CD4-positive, CD25-positive, alpha-beta regulatory T cell (primary cell): ENCODE measurements around the gene NRN1L. TPM values are rescaled to one million over a fixed set of nuclear protein-coding genes. Genes with fewer than 3 reads are reported as not detected.

ENCODE experiments used
- ATAC-seq, 2 donors: fragments of 150-1000 bp; cut with Tn5 transposase; one replicate each; pipeline ENCODE4 v1.10.0; 2021; ENCODE audit warnings: low read depth in 2 of 2, moderate number of reproducible peaks in 2 of 2, moderate library complexity in 1 of 2
- DNase-seq, 3 donors: peaks; one replicate each; pipeline versions ENCODE4 v3.0.0 to v3.0.0-alpha.2; 2012 to 2022; ENCODE audit warnings: mixed read lengths in 1 of 3
- H3K27ac ChIP-seq: one replicate; pipeline ENCODE4 v1.7.0; 2013; ENCODE audit warnings: mild to moderate bottlenecking, low read length; ENCODE audit not compliant: insufficient read depth, poor library complexity, severe bottlenecking
- H3K27me3 ChIP-seq: one replicate; pipeline ENCODE4 v1.7.0; 2013; ENCODE audit warnings: low read length; ENCODE audit not compliant: control insufficient read depth, insufficient read depth
- H3K36me3 ChIP-seq: one replicate; pipeline ENCODE4 v1.7.0; 2013; ENCODE audit warnings: mild to moderate bottlenecking, low read length, moderate library complexity; ENCODE audit not compliant: control insufficient read depth, insufficient read depth
- H3K4me1 ChIP-seq: 2 replicates; pipeline ENCODE4 v1.7.0; 2013; ENCODE audit warnings: mild to moderate bottlenecking, low read length; ENCODE audit not compliant: insufficient read depth, control insufficient read depth, poor library complexity, severe bottlenecking
- H3K4me3 ChIP-seq: one replicate; pipeline ENCODE4 v1.7.0; 2013; ENCODE audit warnings: low read depth, mild to moderate bottlenecking, low read length, moderate library complexity
- H3K9me3 ChIP-seq, 2 experiments: 1 replicate in 1 of 2; 2 replicates in 1 of 2; pipeline ENCODE4 v1.7.0; 2013; ENCODE audit warnings: low read length in 2 of 2, mild to moderate bottlenecking in 1 of 2, moderate library complexity in 1 of 2; ENCODE audit not compliant: control insufficient read depth in 2 of 2
- H3K27ac Mint-ChIP-seq, 3 donors: one replicate each; pipeline ENCODE4 v1.8.0; 2020 to 2022; ENCODE audit warnings: mild to moderate bottlenecking in 3 of 3, mixed read lengths in 3 of 3, moderate library complexity in 2 of 3
- H3K27me3 Mint-ChIP-seq: one replicate; pipeline ENCODE4 v1.8.0; 2022; ENCODE audit warnings: mild to moderate bottlenecking, mixed read lengths
- H3K36me3 Mint-ChIP-seq: one replicate; pipeline ENCODE4 v1.8.0; 2020; ENCODE audit warnings: mixed read lengths
- H3K4me1 Mint-ChIP-seq, 4 donors: one replicate each; pipeline ENCODE4 v1.8.0; 2020 to 2022; ENCODE audit warnings: mixed read lengths in 4 of 4, mild to moderate bottlenecking in 1 of 4
- H3K4me3 Mint-ChIP-seq, 4 donors: one replicate each; pipeline ENCODE4 v1.8.0; 2020 to 2022; ENCODE audit warnings: mild to moderate bottlenecking in 4 of 4, mixed read lengths in 4 of 4, moderate library complexity in 3 of 4
- H3K9me3 Mint-ChIP-seq, 7 donors: one replicate each; pipeline ENCODE4 v1.8.0; 2020 to 2022; ENCODE audit warnings: mixed read lengths in 7 of 7, mild to moderate bottlenecking in 3 of 7, moderate library complexity in 2 of 7
- polyA plus RNA-seq, 4 donors: library from polyadenylated mRNA; unstranded; fragments of 300-500 nt; fragmentation: Illumina TruSeq; gene quantifications; one replicate each; pipeline ENCODE4 v1.2.3, GENCODE V29; 2021
- total RNA-seq: library from RNA; stranded (reverse); gene quantifications from one replicate; pipeline ENCODE4 v1.2.3, GENCODE V29; 2022

The NRN1L gene
- total and polyA plus RNA-seq, 5 donors from 2014 or later: 0.37 to 2.7 (median 0.65) TPM; not detected in 2

DNA sequence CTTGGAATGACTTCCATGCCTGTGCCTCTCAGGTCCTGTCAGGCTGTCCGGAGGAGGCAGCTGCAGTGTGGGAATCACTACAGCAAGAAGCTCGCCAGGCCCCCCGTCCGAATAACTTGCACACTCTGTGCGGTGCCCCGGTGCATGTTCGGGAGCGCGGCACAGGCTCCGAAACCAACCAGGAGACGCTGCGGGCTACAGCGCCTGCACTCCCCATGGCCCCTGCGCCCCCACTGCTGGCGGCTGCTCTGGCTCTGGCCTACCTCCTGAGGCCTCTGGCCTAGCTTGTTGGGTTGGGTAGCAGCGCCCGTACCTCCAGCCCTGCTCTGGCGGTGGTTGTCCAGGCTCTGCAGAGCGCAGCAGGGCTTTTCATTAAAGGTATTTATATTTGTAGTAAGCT, 1.3 kb downstream of the NRN1L start:
- no peaks in the 10 kb centered on the region for H3K4me1 ChIP-seq
- H3K27ac ChIP-seq: no peak overlapping the region
- ATAC-seq (no peak), DNase-seq (no peak)
- H3K36me3 ChIP-seq: peaks cover 32% of the 10 kb centered on the region
- H3K9me3 ChIP-seq: no peaks in the 10 kb centered on the region
- no peak overlapping the region for H3K4me3 Mint-ChIP-seq
- H3K27ac Mint-ChIP-seq: no peak overlapping the region
- no peaks in the 10 kb centered on the region for H3K27me3 Mint-ChIP-seq
- peaks cover 19% of the 10 kb centered on the region for H3K36me3 Mint-ChIP-seq
- H3K4me3 ChIP-seq: no peak overlapping the region
- H3K9me3 Mint-ChIP-seq: no peaks in the 10 kb centered on the region
- H3K4me1 Mint-ChIP-seq: no peaks in the 10 kb centered on the region
- no peaks in the 10 kb centered on the region for H3K27me3 ChIP-seq

DNA sequence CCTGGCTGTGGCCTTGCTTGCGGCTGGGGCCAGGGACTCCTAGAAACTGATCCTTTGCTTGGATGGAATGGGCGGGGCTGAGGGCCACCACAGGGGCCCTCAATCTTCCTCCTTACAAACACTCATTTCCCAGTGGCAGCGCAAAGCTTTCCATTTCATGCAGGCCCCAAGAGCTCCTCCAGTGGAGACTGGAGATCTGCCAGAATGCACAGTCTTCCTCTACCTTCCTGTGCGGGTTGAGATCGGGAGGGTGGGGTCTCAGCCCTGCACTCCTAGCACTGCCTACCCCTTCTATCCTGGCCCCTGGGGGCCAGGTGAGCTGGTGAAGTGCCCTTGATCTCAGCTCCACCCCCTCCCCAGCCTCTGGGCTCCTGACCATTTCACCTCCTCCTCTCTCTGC, 1.7 kb downstream of the NRN1L start:
- no peak overlapping the region for H3K27ac ChIP-seq
- no peaks in the 10 kb centered on the region for H3K4me1 ChIP-seq
- Mint-ChIP-seq H3K9me3 (no peaks in the 10 kb centered on the region), H3K27ac (peak overlapping the region in 2 of 3 donors; percentile 25 to 61), H3K4me3 (peak overlapping the region in 1 of 4 donors; percentile 54), H3K27me3 (no peaks in the 10 kb centered on the region), H3K36me3 (peaks cover 19% of the 10 kb centered on the region), H3K4me1 (no peaks in the 10 kb centered on the region)
- peaks cover 28% of the 10 kb centered on the region for H3K36me3 ChIP-seq
- DNase-seq (no peak), ATAC-seq (no peak)
- H3K27me3 ChIP-seq: no peaks in the 10 kb centered on the region
- no peak overlapping the region for H3K4me3 ChIP-seq
- no peaks in the 10 kb centered on the region for H3K9me3 ChIP-seq

DNA sequence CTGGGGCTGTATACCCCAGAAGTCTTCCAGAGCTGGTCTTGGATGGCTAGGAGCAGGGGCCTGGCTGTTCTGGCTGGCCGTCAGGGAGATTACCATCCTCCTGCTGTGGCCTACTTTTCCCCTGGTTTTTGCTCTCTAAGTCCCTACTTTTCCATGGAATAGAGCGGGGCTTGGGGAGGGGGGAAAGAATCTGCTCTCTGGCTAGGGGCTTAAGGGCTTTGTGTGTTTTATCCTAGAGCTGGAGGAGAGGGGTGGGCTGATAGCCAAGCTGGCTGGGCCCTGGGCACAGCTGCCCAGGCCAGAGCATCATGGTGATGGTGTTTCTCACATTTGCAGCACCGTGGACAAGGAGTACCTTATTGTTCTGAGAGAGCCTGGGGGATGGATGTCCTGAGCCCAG, 3.6 kb downstream of the NRN1L start:
- Mint-ChIP-seq H3K4me3 (no peak overlapping the region), H3K27me3 (no peaks in the 10 kb centered on the region)
- H3K9me3 ChIP-seq: no peaks in the 10 kb centered on the region

DNA sequence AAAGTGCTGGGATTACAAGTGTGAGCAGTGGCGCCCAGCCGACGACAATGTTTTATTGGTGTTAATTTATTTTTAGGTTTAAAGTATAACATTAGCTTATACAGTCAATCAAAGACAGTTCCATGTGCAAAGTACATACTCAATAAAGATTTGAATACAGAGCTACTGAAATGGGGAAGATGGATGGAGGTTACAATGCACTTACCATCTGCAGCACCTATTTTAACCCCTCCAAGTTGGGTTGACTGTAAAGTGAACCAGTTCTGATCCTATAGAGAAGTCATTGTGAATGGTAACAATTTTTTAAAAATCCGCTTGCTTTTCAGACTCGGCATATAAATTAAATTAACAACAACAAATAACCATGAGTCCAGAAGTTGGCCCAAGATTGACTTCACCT, 7.7 kb downstream of the NRN1L start:
- Mint-ChIP-seq H3K4me1 (peaks cover 14 to 47% (median 30%) of the 10 kb centered on the region in 4 donors), H3K27me3 (no peaks in the 10 kb centered on the region), H3K4me3 (peak overlapping the region; percentile 89 to 99 (median 92)), H3K27ac (peak overlapping the region in 2 of 3 donors; percentile 90 to 97), H3K36me3 (no peaks in the 10 kb centered on the region), H3K9me3 (no peaks in the 10 kb centered on the region)
- ATAC-seq (no peak), DNase-seq (no peak)
- peaks cover 18% of the 10 kb centered on the region for H3K4me1 ChIP-seq
- no peaks in the 10 kb centered on the region for H3K36me3 ChIP-seq
- H3K27me3 ChIP-seq: no peaks in the 10 kb centered on the region
- H3K9me3 ChIP-seq: no peaks in the 10 kb centered on the region
- peak overlapping the region; percentile 86 for H3K27ac ChIP-seq
- H3K4me3 ChIP-seq: peak overlapping the region; percentile 93

More for the DNA sequence above, 3.6 kb downstream of the NRN1L start:
- Histone ChIP-seq H3K4me3 (no peak overlapping the region), H3K4me1 (peaks cover 4% of the 10 kb centered on the region), H3K27me3 (no peaks in the 10 kb centered on the region), H3K36me3 (peaks cover 9% of the 10 kb centered on the region), H3K27ac (no peak overlapping the region)
- Mint-ChIP-seq H3K9me3 (no peaks in the 10 kb centered on the region), H3K27ac (no peak overlapping the region), H3K4me1 (peaks cover 4 to 9% (median 8%) of the 10 kb centered on the region in 4 donors), H3K36me3 (peaks cover 8% of the 10 kb centered on the region)
- DNase-seq (no peak), ATAC-seq (no peak)

DNA sequence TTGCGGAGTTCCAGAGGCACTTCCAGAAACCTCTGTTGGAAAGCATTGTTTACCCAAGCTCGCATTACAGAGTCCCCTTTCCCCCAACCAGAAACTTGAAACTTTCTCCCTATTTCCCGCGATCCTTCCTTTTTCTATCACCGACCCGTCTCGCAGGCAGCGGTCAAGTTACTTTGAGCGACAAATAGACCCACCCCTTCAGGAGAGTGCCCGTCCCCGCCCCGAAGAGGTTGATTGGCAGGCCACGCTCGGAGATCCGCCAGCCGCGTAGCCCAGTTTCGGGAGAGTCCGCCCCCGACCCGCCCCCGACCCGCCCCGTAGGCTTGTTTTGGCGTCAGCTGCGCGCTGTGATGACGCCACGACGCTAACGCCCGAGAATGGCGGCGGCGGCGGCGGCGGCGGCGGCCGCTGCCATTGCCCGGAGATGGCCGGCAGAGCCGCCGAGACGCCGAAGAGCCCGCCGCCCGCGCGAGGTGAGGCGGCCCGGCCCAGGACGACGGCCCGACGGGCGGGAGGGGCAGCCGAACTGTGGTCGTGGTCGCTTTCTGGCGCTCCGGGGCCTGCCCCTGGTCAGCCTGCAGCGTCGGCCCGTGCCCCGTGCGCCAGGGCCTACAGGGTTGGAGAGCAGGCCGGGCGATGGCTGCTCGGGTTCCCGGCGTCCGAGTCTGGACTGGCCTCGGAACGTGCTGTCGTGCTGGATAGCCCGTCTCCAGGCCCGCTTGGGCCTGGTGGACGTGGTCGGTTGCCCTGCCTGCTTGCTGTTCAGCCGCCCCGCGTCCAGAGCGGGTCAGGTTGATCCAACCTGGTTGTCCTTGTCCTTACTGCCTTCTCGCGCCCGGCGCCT, 8.4 kb downstream of the NRN1L start, which contains the start of gene PSKH1:
Gene PSKH1, plus strand, starts transcription at position 356 of the 844 bp plus-strand sequence. CDS start 15,496 bp downstream, outside the sequence.
- H3K4me3 Mint-ChIP-seq: peak within 1 kb of the TSS; percentile 95 to 99 (median 98)
- Histone ChIP-seq H3K4me3 (peak within 1 kb of the TSS; percentile 93), H3K9me3 (no peaks in the 10 kb centered on the region)

DNA sequence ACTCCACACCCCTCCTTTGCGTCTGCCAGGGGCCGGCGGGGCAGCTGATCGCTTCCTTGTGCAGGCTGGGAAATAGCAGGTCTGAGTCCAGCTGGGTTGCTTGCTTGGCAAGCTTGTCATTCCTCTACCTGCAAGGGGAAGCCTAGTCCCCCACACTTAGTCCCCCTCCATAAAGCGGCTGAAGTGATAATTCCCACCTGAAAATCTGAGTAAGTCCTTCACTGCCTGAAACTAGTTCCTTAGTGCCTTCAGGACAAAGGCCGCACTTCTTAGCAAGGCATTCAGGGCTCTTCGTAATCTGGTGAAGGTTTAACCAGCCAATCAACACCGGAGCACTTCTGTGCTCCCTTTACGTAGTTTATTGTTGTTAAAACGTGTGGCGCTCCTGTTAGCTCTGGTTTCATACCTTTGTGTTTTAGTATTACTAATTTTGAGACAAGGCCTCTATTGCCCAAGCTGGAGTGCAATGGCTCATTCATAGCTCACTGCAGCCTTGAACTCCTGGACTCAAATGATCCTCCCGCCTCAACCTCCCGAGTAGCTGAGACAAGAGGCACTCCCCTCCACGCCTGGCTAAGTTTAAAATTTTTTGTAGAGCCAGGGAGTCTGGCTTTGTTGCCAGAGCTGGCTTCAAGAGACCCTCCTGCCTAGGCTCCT, 9.2 kb downstream of the NRN1L start:
- peak overlapping the region; percentile 87 for H3K4me3 ChIP-seq
- no peak for ATAC-seq
- no peaks in the 10 kb centered on the region for H3K36me3 Mint-ChIP-seq

More for the DNA sequence above, 8.4 kb downstream of the NRN1L start, which contains the start of gene PSKH1:
- no peaks in the 10 kb centered on the region for H3K36me3 Mint-ChIP-seq
- no peaks in the 10 kb centered on the region for H3K27me3 Mint-ChIP-seq
- ATAC-seq: peak; percentile 98 to 99
- peak within 1 kb of the TSS; percentile 86 for H3K27ac ChIP-seq
- H3K4me1 Mint-ChIP-seq: peaks cover 14 to 49% (median 32%) of the 10 kb centered on the region in 4 donors
- H3K27ac Mint-ChIP-seq: peak within 1 kb of the TSS; percentile 80 to 97 (median 97)
- H3K27me3 ChIP-seq: no peaks in the 10 kb centered on the region
- peaks cover 18% of the 10 kb centered on the region for H3K4me1 ChIP-seq
- H3K9me3 Mint-ChIP-seq: no peaks in the 10 kb centered on the region
- H3K36me3 ChIP-seq: no peaks in the 10 kb centered on the region
- DNase-seq: peak; percentile 89 to 96 (median 93)

DNA sequence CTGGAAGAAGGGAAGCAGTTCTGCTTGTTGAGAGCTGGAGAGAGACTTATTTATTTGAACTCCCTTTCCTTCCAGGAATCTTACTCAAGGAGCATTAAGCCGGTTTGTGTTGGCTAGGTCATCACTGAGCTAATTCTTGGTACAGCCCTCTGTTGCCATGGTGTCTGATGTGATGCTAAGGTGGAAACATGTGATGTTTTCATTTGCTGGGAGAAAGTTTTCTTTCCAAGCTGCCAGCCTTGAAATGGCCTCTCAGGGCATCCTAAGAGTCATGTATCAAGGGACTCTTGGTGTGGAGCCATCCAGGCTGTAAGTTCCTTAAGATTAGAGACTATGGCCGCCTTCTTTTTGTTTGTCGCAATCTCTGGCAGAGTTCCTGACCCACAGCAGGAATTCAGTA, 12.5 kb downstream of the NRN1L start:
- H3K9me3 Mint-ChIP-seq: no peaks in the 10 kb centered on the region
- Histone ChIP-seq H3K36me3 (no peaks in the 10 kb centered on the region), H3K4me3 (no peak overlapping the region), H3K9me3 (no peaks in the 10 kb centered on the region), H3K27me3 (no peaks in the 10 kb centered on the region), H3K4me1 (peaks cover 18% of the 10 kb centered on the region), H3K27ac (no peak overlapping the region)
- no peaks in the 10 kb centered on the region for H3K27me3 Mint-ChIP-seq
- peaks cover 14 to 68% (median 41%) of the 10 kb centered on the region in 4 donors for H3K4me1 Mint-ChIP-seq
- peaks cover 4% of the 10 kb centered on the region for H3K36me3 Mint-ChIP-seq
- no peak overlapping the region for H3K27ac Mint-ChIP-seq
- ATAC-seq: no peak
- peak overlapping the region in 1 of 4 donors; percentile 9 for H3K4me3 Mint-ChIP-seq
- no peak for DNase-seq

More for the DNA sequence above, 9.2 kb downstream of the NRN1L start:
- Mint-ChIP-seq H3K4me1 (peaks cover 14 to 55% (median 32%) of the 10 kb centered on the region in 4 donors), H3K9me3 (no peaks in the 10 kb centered on the region), H3K4me3 (peak overlapping the region; percentile 95 to 99 (median 98)), H3K27me3 (no peaks in the 10 kb centered on the region), H3K27ac (peak overlapping the region; percentile 80 to 97 (median 97))
- peak overlapping the region; percentile 86 for H3K27ac ChIP-seq
- peak in 1 of 3 donors; percentile 45 for DNase-seq
- peaks cover 18% of the 10 kb centered on the region for H3K4me1 ChIP-seq
- no peaks in the 10 kb centered on the region for H3K9me3 ChIP-seq
- no peaks in the 10 kb centered on the region for H3K36me3 ChIP-seq
- no peaks in the 10 kb centered on the region for H3K27me3 ChIP-seq
